Ascending aorta (tissue), 2 donors: Measurements from ENCODE around the gene COL4A5. TPM values are rescaled to one million over a fixed set of nuclear protein-coding genes. Genes with fewer than 3 reads are reported as not detected.

Experiments used
- DNase-seq, 2 donors: peaks; one replicate each; pipeline ENCODE4 v3.0.0-alpha.2; 2019; ENCODE audit warnings: low spot score in 2 of 2
- H3K27ac ChIP-seq, 2 donors: fragments of 200-600 bp; sonication (generic); one replicate each; pipeline ENCODE4 v1.5.1; 2016 to 2017; ENCODE audit warnings: mild to moderate bottlenecking in 1 of 2
- H3K27me3 ChIP-seq: fragments of 200-600 bp; sonication (generic); one replicate; pipeline ENCODE4 v1.5.1; 2017
- H3K36me3 ChIP-seq, 2 donors: fragments of 200-600 bp; sonication (generic); one replicate each; pipeline ENCODE4 v1.5.1; 2016
- H3K4me1 ChIP-seq, 2 donors: fragments of 200-600 bp; sonication (generic); one replicate each; pipeline ENCODE4 v1.5.1; 2016 to 2017; ENCODE audit warnings: mild to moderate bottlenecking in 1 of 2
- H3K4me3 ChIP-seq, 2 donors: fragments of 200-600 bp; sonication (generic); one replicate each; pipeline ENCODE4 v1.5.1; 2016 to 2017; ENCODE audit warnings: mild to moderate bottlenecking in 1 of 2
- H3K9me3 ChIP-seq, 2 donors: fragments of 200-600 bp; sonication (generic); one replicate each; pipeline ENCODE4 v1.5.1; 2016
- CTCF ChIP-seq, 3 experiments: fragments of 200-600 bp in 2 of 3; fragments of 450-650 bp in 1 of 3; sonication (generic) in 2 of 3; IDR thresholded peaks; one replicate each; pipeline ENCODE4 v1.5.1; 2016 to 2019; ENCODE audit warnings: antibody characterized with exemption in 3 of 3, mild to moderate bottlenecking in 1 of 3, moderate library complexity in 1 of 3
- intact Hi-C: fragments of 100-400 bp; cut with DNase I; formaldehyde crosslinking; loops from one replicate; pipeline ENCODE4 v1.15.1; 2023
- total RNA-seq: library from RNA; depleted of rRNA; stranded (reverse); fragments of >200 nt; gene quantifications from one replicate; pipeline ENCODE4 v1.1.0, GENCODE V29; 2016

The COL4A5 gene
- total RNA-seq, 1 donor from 2014 or later = 12.0 TPM

GRCh38 chrX:108584617-108585211 lies 145.1 kb downstream of the COL4A5 start:
- no peaks in the 10 kb centered on the region for H3K36me3 ChIP-seq
- H3K27ac ChIP-seq = no peak overlapping the region
- H3K9me3 ChIP-seq = no peaks in the 10 kb centered on the region
- no peak overlapping the region for H3K4me3 ChIP-seq
- no peaks in the 10 kb centered on the region for H3K27me3 ChIP-seq
- DNase-seq = no peak
- intact Hi-C loops = no loop called here
- no peak for TF ChIP-seq CTCF (IDR thresholded peaks at IDR 0.05)
- no peaks in the 10 kb centered on the region for H3K4me1 ChIP-seq

- intact Hi-C loops = no loop called here
- Histone ChIP-seq H3K4me3 (no peak overlapping the region), H3K4me1 (no peaks in the 10 kb centered on the region), H3K36me3 (no peaks in the 10 kb centered on the region), H3K9me3 (no peaks in the 10 kb centered on the region), H3K27me3 (no peaks in the 10 kb centered on the region), H3K27ac (no peak overlapping the region)
- no peak for DNase-seq
- TF ChIP-seq CTCF (IDR thresholded peaks at IDR 0.05) = no peak
Observed at GRCh38 chrX:108590496-108590895, 150.9 kb downstream of the COL4A5 start.

GRCh38 chrX:108601276-108601675 lies 161.6 kb downstream of the COL4A5 start:
- intact Hi-C loops = no loop called here
- Histone ChIP-seq H3K36me3 (no peaks in the 10 kb centered on the region), H3K27ac (no peak overlapping the region), H3K4me1 (no peaks in the 10 kb centered on the region), H3K9me3 (no peaks in the 10 kb centered on the region), H3K4me3 (no peak overlapping the region), H3K27me3 (no peaks in the 10 kb centered on the region)
- no peak for TF ChIP-seq CTCF (IDR thresholded peaks at IDR 0.05)
- DNase-seq = no peak

GRCh38 chrX:108610141-108610540 lies 170.5 kb downstream of the COL4A5 start:
- H3K4me1 ChIP-seq = no peaks in the 10 kb centered on the region
- intact Hi-C loops = no loop called here
- no peak overlapping the region for H3K4me3 ChIP-seq
- no peaks in the 10 kb centered on the region for H3K9me3 ChIP-seq
- no peak for TF ChIP-seq CTCF (IDR thresholded peaks at IDR 0.05)
- no peak overlapping the region for H3K27ac ChIP-seq
- H3K36me3 ChIP-seq = no peaks in the 10 kb centered on the region
- H3K27me3 ChIP-seq = no peaks in the 10 kb centered on the region
- no peak for DNase-seq

GRCh38 chrX:108614616-108615015 lies 175.0 kb downstream of the COL4A5 start:
- H3K27me3 ChIP-seq = no peaks in the 10 kb centered on the region
- H3K36me3 ChIP-seq = no peaks in the 10 kb centered on the region
- DNase-seq = no peak
- intact Hi-C loops = no loop called here
- H3K4me1 ChIP-seq = no peaks in the 10 kb centered on the region
- H3K9me3 ChIP-seq = no peaks in the 10 kb centered on the region
- H3K27ac ChIP-seq = no peak overlapping the region
- H3K4me3 ChIP-seq = no peak overlapping the region
- no peak for TF ChIP-seq CTCF (IDR thresholded peaks at IDR 0.05)

- Histone ChIP-seq H3K4me3 (no peak overlapping the region), H3K36me3 (no peaks in the 10 kb centered on the region), H3K9me3 (peaks cover 0 to 27% of the 10 kb centered on the region in 2 donors), H3K27me3 (no peaks in the 10 kb centered on the region), H3K27ac (no peak overlapping the region), H3K4me1 (no peaks in the 10 kb centered on the region)
- DNase-seq = no peak
- TF ChIP-seq CTCF (IDR thresholded peaks at IDR 0.05) = no peak
- intact Hi-C loops = no loop called here
Observed at GRCh38 chrX:108640817-108641216, 201.2 kb downstream of the COL4A5 start.
